ENCODE measurements around the gene IRAK1.

GRCh38 chrX:154026136-154027021 is 6.7 kb upstream of the IRAK1 start:
- TF ChIP-seq, protein P1, sequence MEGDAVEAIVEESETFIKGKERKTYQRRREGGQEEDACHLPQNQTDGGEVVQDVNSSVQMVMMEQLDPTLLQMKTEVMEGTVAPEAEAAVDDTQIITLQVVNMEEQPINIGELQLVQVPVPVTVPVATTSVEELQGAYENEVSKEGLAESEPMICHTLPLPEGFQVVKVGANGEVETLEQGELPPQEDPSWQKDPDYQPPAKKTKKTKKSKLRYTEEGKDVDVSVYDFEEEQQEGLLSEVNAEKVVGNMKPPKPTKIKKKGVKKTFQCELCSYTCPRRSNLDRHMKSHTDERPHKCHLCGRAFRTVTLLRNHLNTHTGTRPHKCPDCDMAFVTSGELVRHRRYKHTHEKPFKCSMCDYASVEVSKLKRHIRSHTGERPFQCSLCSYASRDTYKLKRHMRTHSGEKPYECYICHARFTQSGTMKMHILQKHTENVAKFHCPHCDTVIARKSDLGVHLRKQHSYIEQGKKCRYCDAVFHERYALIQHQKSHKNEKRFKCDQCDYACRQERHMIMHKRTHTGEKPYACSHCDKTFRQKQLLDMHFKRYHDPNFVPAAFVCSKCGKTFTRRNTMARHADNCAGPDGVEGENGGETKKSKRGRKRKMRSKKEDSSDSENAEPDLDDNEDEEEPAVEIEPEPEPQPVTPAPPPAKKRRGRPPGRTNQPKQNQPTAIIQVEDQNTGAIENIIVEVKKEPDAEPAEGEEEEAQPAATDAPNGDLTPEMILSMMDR (conservative IDR thresholded peaks at IDR 0.05; ENCODE audit: low read depth, low read length): no peak
- no peak for TF ChIP-seq EZH2 (IDR thresholded peaks at IDR 0.05; ENCODE audit: borderline replicate concordance, low read depth, low read length, poor library complexity, severe bottlenecking)
